Loucy (cell line): ENCODE results near the gene TAS2R50.

Source experiments
- CTCF ChIP-seq: fragments of 200-600 bp; sonication (generic); conservative IDR thresholded peaks from 2 replicates; pipeline ENCODE4 v1.5.1; 2014; ENCODE audit warnings: mild to moderate bottlenecking, antibody characterized with exemption, low read length
- EZH2phosphoT487 ChIP-seq: fragments of 200-600 bp; IDR thresholded peaks from 2 replicates; pipeline ENCODE4 v1.6.1; 2018; ENCODE audit warnings: antibody characterized with exemption, mild to moderate bottlenecking, moderate library complexity, borderline replicate concordance

- TF ChIP-seq CTCF: no peak
- no peak for TF ChIP-seq EZH2phosphoT487
Observed at GRCh38 chr12:10956085-10956484, 30.6 kb downstream of the TAS2R50 start.
